G401.6 (cell line): Measurements from ENCODE around the gene RPH3AL.
"Not testable (repeated sequence)": the region's sequence is repeated elsewhere in the genome, so short reads cannot be mapped to it uniquely, and the experiment has no call there.

Experiments used
- FAIRE-seq: peaks from 2 replicates; lab custom pipeline; 2012; peaks lifted over from hg19 to GRCh38; lab: Jason Lieb, UNC

Gene RPH3AL

GRCh38 chr17:224576-224975 lies 128.0 kb downstream of the RPH3AL start:
- not testable (repeated sequence) for FAIRE-seq

GRCh38 chr17:223723-224471 lies 128.7 kb downstream of the RPH3AL start:
- FAIRE-seq: no peak

- FAIRE-seq: no peak
Observed at GRCh38 chr17:222172-222571, 130.4 kb downstream of the RPH3AL start.

DNA sequence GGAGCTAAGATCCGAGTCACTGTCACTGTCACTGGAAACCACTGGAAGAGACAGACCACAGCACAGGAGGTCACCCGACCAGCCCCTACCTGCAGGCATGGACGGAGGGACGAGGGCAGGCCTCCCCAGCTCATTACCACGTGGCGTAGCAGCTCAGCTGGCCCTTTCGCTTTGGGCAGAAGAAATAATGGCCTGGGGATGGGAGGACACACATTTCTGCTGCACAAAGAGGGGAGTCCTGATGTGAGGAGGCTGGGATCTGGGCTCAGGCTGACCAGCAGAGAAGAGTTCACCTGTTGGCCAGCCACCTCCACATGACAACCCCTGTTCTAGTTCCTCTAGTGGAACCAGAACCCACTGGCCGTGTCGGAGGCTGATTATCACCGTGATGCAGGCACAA lies 132.9 kb downstream of the RPH3AL start:
- FAIRE-seq: no peak

DNA sequence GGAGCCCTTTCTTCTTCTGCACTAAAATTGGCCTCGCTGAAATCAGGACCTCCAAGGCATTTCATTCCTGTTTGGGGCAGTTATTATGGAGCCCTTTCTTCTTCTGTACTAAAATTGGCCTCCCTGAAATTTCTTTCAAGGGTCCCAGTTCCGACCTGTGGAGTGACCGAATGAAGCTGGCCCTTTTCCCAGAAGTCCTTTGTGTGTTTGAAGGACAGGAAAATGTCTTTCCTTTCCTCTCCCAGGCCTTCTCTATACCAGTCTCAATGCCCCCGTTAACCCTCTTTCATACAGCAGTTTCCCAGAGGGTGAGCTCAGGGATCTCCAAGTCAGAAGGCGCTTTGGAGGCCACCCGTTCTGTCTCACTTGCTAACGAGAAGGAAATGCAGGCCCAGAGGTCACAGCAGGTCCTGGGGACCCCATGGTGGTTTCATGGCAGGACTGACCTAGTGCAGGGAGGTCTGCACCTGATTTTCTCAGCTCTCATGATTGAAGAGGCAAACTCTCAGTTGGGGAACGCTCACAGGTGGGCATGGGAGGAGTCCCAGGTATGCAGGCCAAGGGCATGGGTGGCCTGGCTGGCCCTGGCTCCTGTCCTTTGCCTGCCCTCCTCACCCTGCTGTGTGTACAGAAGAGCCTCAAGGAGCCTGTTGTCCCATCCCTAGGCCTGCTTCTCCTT lies 134.0 kb downstream of the RPH3AL start:
- no peak for FAIRE-seq

DNA sequence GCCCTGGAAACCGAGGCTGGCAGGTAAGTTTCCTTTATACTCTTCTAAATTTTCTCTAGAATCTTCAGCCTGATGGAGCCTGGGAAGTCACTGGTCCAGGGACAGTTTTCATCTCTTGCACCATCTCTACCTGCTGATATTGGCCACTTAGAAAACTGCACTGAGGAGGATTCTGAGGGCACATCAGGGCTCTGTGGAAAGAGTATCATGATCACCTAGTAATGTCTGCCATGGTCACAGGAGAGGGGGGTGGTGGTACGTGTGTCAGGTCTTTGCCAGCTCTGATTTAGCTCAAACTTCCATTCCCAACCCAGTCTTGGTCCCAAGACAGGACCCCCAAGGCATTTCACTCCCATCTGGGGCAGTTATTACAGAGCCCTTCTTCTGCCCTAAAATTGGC lies 136.0 kb downstream of the RPH3AL start:
- no peak for FAIRE-seq

- FAIRE-seq: not testable (repeated sequence)
Observed at GRCh38 chr17:215563-216478, 136.8 kb downstream of the RPH3AL start.

- no peak for FAIRE-seq
Observed at GRCh38 chr17:214881-215331, 137.7 kb downstream of the RPH3AL start.

GRCh38 chr17:213286-214105 lies 139.1 kb downstream of the RPH3AL start:
- no peak for FAIRE-seq

DNA sequence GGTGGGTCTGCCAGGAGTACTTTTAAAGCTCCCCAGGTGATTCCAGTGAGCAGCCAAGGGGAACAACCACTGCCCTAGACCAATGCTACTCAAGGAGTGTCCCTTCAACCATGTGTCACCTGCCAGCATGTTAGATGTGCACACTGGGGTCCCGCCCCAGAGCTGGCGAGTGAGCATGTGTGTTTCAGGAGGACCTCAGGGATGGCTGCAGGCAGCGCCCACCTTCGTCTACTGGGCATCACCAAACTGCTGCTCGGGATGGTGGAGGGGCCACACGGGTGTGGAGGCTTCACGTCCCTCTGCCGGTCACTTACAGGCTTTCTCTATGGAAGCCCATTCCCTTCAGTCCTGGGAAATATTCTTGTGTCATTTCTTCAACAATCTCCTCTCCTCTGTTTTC lies 142.2 kb downstream of the RPH3AL start:
- no peak for FAIRE-seq

- no peak for FAIRE-seq
Observed at GRCh38 chr17:208429-208828, 144.2 kb downstream of the RPH3AL start.

DNA sequence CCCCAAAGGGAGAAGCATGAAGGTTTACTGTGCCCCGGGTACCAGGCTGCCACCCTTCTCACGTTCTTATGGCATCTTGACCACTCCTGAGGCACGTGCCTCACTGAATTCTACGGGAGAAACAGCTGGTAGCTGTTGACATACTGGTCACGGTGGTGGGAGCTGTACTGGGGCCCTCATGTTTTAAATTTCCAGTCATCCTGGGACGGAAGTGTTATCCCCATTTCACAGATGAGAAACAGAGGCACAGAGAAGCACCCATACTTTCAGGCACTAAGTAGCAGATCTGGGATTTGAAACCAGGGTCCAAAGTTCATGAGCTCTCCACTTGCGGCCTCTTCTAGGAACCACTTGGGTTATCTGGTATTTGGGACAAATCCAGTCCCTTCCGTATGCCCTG lies 144.8 kb downstream of the RPH3AL start:
- no peak for FAIRE-seq

DNA sequence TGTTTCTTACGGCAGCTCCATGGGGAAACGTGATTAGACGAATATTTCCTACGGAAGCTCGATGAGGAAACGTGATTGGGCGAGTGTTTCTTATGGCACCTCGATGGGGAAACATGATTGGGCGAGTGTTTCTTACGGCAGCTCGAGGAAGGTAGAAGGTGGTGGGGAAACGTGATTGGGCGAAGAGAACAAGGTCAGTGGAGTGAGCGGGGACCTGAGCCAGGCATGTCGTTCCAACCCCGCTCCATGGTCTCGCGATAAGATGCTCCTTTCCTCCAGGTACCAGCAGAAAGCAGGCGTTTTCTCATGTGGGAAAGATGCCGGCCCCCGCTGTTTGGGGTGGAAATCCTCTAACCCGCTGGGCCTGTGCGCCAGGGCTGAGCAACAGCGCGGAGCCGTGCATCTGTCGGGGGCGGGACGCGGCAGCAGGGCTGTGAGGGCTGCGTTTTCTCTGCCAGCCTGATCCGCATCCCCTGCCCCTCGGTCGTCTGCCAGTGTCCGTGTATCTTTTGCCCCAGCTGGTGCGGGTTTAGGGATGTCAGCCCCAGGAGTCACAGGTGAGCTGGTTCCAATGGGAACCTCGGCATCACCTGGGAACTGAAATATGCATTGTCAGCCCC lies 145.6 kb downstream of the RPH3AL start:
- no peak for FAIRE-seq

DNA sequence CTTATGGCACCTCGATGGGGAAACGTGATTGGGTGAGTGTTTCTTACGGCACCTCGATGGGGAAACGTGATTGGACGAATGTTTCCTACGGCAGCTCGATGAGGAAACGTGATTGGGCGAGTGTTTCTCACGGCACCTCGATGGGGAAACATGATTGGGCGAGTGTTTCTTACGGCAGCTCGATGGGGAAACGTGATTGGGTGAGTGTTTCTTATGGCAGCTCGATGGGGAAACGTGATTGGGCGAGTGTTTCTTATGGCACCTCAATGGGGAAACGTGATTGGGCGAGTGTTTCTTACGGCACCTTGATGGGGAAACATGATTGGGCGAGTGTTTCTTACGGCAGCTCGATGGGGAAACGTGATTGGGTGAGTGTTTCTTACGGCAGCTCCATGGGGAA lies 146.1 kb downstream of the RPH3AL start:
- FAIRE-seq: not testable (repeated sequence)

GRCh38 chr17:205817-206216 lies 146.8 kb downstream of the RPH3AL start:
- no peak for FAIRE-seq

GRCh38 chr17:205148-205669 lies 147.4 kb downstream of the RPH3AL start:
- FAIRE-seq: no peak

DNA sequence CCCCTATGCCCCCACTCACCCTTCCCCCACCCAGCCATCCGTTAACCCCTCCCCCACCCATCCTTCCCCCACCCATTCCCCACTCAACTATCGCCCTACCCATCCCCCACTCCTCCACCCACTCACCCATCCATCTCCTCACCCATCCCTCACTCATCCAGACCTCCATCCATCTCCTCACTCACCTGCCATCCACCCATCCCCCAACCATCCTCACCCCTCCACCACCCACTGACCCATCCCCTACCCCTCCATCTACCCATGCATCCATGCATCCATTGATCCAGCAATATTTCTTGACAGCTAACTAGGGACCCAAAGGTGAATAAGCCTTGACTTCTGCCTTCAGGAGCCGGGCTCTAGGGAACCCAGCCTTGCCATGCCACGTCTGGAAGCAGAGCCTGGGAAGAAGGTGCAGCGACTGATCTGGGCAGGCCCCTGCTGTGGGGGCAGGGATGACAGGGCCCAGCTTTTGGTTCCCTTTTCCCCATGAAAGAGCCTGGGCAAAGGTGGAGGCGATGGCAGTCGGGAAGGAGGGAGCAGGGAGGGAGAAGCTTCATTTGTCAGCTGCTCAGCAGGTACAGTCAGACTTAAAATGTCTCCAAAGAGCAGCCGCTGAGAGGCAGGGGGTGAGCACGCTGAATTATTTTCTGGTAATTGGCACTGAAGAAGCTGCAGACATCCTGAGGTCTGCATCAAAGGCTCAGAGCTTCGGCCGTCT lies 148.0 kb downstream of the RPH3AL start:
- no peak for FAIRE-seq

DNA sequence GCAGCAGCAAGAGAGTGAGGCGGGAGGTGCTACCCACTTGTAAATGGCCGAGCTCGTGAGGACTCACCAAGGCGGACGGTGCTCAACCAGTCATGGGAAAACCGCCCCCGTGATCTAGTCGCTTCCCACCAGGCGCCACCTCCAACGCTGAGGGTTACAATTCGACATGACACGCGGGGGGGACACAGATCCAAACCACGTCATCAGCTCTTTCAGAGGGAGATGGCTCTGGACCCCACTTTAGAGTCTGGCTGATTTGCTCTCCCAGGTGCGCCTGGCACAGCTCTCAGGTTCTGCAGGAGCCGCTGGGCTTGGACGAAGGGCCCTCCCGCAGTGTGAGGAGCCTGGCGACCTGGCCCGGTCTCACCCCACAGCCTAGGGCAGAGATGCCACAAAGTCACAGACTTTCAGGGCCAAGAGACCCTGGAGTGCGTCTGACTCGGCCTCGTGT lies 150.1 kb downstream of the RPH3AL start:
- no peak for FAIRE-seq

- not testable (repeated sequence) for FAIRE-seq
Observed at GRCh38 chr17:201736-202135, 150.9 kb downstream of the RPH3AL start.

DNA sequence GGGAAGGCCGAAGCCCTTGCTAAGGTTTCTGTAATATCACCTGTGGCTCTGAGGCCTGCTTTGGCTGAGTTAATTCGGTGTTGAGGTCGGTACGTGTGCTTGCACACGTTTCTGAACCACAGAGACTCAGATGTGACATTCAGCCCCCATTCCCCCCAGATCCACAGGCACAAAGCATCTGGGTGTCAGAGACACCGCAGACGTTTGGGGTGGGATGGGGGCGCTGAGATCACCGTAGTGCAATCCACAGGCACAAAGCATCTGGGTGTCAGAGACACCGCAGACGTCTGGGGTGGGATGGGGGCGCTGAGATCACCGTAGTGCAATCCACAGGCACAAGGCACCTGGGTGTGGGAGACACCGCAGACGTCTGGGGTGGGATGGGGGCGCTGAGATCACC lies 151.3 kb downstream of the RPH3AL start:
- FAIRE-seq: not testable (repeated sequence)
